Neural crest cell (in vitro differentiated cells): ENCODE measurements around the gene BANF1. TPM values are rescaled to one million over a fixed set of nuclear protein-coding genes. Genes with fewer than 3 reads are reported as not detected.

Experiments used
- DNase-seq: peaks from one replicate; pipeline ENCODE4 v3.0.0; 2021; ENCODE audit warnings: low read depth, mixed read lengths, low spot score
- H3K27ac Mint-ChIP-seq: one replicate; pipeline ENCODE4 v1.8.0; 2021; ENCODE audit warnings: mild to moderate bottlenecking, mixed read lengths; ENCODE audit not compliant: unreplicated experiment
- H3K27me3 Mint-ChIP-seq: 2 replicates; pipeline ENCODE4 v1.8.0; 2021; ENCODE audit warnings: low read depth, mild to moderate bottlenecking, mixed read lengths
- H3K36me3 Mint-ChIP-seq: 2 replicates; pipeline ENCODE4 v1.8.0; 2021; ENCODE audit warnings: low read depth, mild to moderate bottlenecking, mixed read lengths
- H3K4me1 Mint-ChIP-seq: 2 replicates; pipeline ENCODE4 v1.8.0; 2021; ENCODE audit warnings: mixed read lengths
- H3K4me3 Mint-ChIP-seq: one replicate; pipeline ENCODE4 v1.8.0; 2021; ENCODE audit warnings: mild to moderate bottlenecking, mixed read lengths
- H3K9me3 Mint-ChIP-seq: 2 replicates; pipeline ENCODE4 v1.8.0; 2021; ENCODE audit warnings: mixed read lengths
- CTCF ChIP-seq: fragments of 200-600 bp; sonication (generic); conservative IDR thresholded peaks from 2 replicates; pipeline ENCODE4 v1.5.0; 2021; ENCODE audit warnings: antibody characterized with exemption, mild to moderate bottlenecking
- total RNA-seq: library from RNA; stranded (reverse); gene quantifications from 2 replicates; pipeline ENCODE4 v1.2.1, GENCODE V29; 2021

BANF1 gene
- total RNA-seq, 1 donor from 2014 or later, result 348 TPM

- Mint-ChIP-seq H3K27me3 (peaks cover 16% of the 10 kb centered on the region), H3K9me3 (no peaks in the 10 kb centered on the region)
Observed at GRCh38 chr11:66026017-66026529, 23.8 kb downstream of the BANF1 start, which contains the start of gene CATSPER1. CATSPER1 (minus strand) TSS chr11:66026479; CDS start chr11:66026379, 100 bp downstream.

GRCh38 chr11:66032957-66033735 is 30.8 kb downstream of the BANF1 start:
- Mint-ChIP-seq H3K27me3 (peaks cover 13% of the 10 kb centered on the region), H3K36me3 (no peaks in the 10 kb centered on the region), H3K9me3 (peaks cover 6% of the 10 kb centered on the region), H3K27ac (no peak overlapping the region), H3K4me1 (no peaks in the 10 kb centered on the region), H3K4me3 (no peak overlapping the region)
- no peak for DNase-seq
- no peak for TF ChIP-seq CTCF

More at GRCh38 chr11:66026017-66026529, 23.8 kb downstream of the BANF1 start, which contains the start of gene CATSPER1:
- H3K36me3 Mint-ChIP-seq, result no peaks in the 10 kb centered on the region
- no peak for TF ChIP-seq CTCF
- DNase-seq, result no peak
- peaks cover 4% of the 10 kb centered on the region for H3K4me1 Mint-ChIP-seq
- no peak within 1 kb of the TSS for H3K27ac Mint-ChIP-seq
- H3K4me3 Mint-ChIP-seq, result no peak within 1 kb of the TSS

GRCh38 chr11:66035653-66036333 is 33.5 kb downstream of the BANF1 start:
- peaks cover 11% of the 10 kb centered on the region for H3K27me3 Mint-ChIP-seq
- DNase-seq, result no peak
- peaks cover 6% of the 10 kb centered on the region for H3K9me3 Mint-ChIP-seq
- no peak overlapping the region for H3K4me3 Mint-ChIP-seq
- no peak for TF ChIP-seq CTCF
- no peak overlapping the region for H3K27ac Mint-ChIP-seq
- H3K36me3 Mint-ChIP-seq, result no peaks in the 10 kb centered on the region
- H3K4me1 Mint-ChIP-seq, result no peaks in the 10 kb centered on the region

GRCh38 chr11:66036334-66036710 is 34.0 kb downstream of the BANF1 start:
- no peak for DNase-seq
- no peak overlapping the region for H3K4me3 Mint-ChIP-seq
- no peak for TF ChIP-seq CTCF
- H3K27me3 Mint-ChIP-seq, result peaks cover 11% of the 10 kb centered on the region
- peaks cover 6% of the 10 kb centered on the region for H3K9me3 Mint-ChIP-seq
- H3K36me3 Mint-ChIP-seq, result no peaks in the 10 kb centered on the region
- H3K4me1 Mint-ChIP-seq, result no peaks in the 10 kb centered on the region
- H3K27ac Mint-ChIP-seq, result no peak overlapping the region

GRCh38 chr11:66037327-66037726 is 35.0 kb downstream of the BANF1 start:
- Mint-ChIP-seq H3K4me1 (no peaks in the 10 kb centered on the region), H3K27ac (no peak overlapping the region), H3K4me3 (no peak overlapping the region), H3K27me3 (peaks cover 11% of the 10 kb centered on the region), H3K36me3 (no peaks in the 10 kb centered on the region), H3K9me3 (peaks cover 6% of the 10 kb centered on the region)
- TF ChIP-seq CTCF, result no peak
- DNase-seq, result no peak
